CD14-positive monocyte (primary cell): ENCODE results near the gene GABRG3. TPM values are rescaled to one million over a fixed set of nuclear protein-coding genes. Genes with fewer than 3 reads are reported as not detected.
A peak's percentile ranks its signal among the peaks of the same experiment; 100 is the strongest.

Experiments used
- DNase-seq, 3 donors: peaks; one replicate each; pipeline ENCODE4 v3.0.0-alpha.2; 2011 to 2022
- H2AFZ ChIP-seq: 2 replicates; pipeline ENCODE4 v1.6.0; 2012; ENCODE audit warnings: mild to moderate bottlenecking, low read depth, low read length, inconsistent platforms; ENCODE audit not compliant: insufficient read depth, poor library complexity, severe bottlenecking
- H3K27ac ChIP-seq, 2 donors: 1 replicate in 1 of 2; 2 replicates in 1 of 2; pipeline ENCODE4 v1.5.1; 2012 to 2013; ENCODE audit warnings: low read length in 2 of 2, control low read depth in 1 of 2, inconsistent platforms in 1 of 2, low read depth in 1 of 2, mild to moderate bottlenecking in 1 of 2
- H3K27me3 ChIP-seq, 2 donors: one replicate each; pipeline versions ENCODE4 v1.6.0 to v1.6.1; 2011 to 2013; ENCODE audit warnings: low read length in 2 of 2; ENCODE audit not compliant: control insufficient read depth in 2 of 2, insufficient read depth in 2 of 2
- H3K36me3 ChIP-seq, 2 donors: replicated peaks in 1 of 2; 1 replicate in 1 of 2; 2 replicates in 1 of 2; pipeline versions ENCODE4 v1.5.1 to v1.6.1; 2012 to 2013; ENCODE audit warnings: low read length in 2 of 2, control low read depth in 1 of 2, inconsistent platforms in 1 of 2, mild to moderate bottlenecking in 1 of 2; ENCODE audit not compliant: insufficient read depth in 2 of 2, control insufficient read depth in 1 of 2
- H3K4me1 ChIP-seq, 2 donors: 1 replicate in 1 of 2; 2 replicates in 1 of 2; pipeline versions ENCODE4 v1.5.1 to v1.6.1; 2012 to 2013; ENCODE audit warnings: low read length in 2 of 2, control low read depth in 1 of 2, inconsistent platforms in 1 of 2, mild to moderate bottlenecking in 1 of 2, moderate library complexity in 1 of 2; ENCODE audit not compliant: insufficient read depth in 2 of 2, control insufficient read depth in 1 of 2
- H3K4me2 ChIP-seq: replicated peaks from 2 replicates; pipeline ENCODE3; 2012; ENCODE audit warnings: low read length, moderate library complexity, mild to moderate bottlenecking; ENCODE audit not compliant: poor library complexity, severe bottlenecking; ENCODE audit errors: extremely low read depth
- H3K4me3 ChIP-seq, 3 experiments: fragments of 200-600 bp in 1 of 3; sonication (generic) in 1 of 3; replicated peaks in 1 of 3; 1 replicate in 2 of 3; 2 replicates in 1 of 3; pipeline ENCODE4 v1.5.1; 2011 to 2013; ENCODE audit warnings: low read length in 3 of 3, mild to moderate bottlenecking in 3 of 3, control low read depth in 2 of 3, low read depth in 2 of 3, inconsistent platforms in 1 of 3, moderate library complexity in 1 of 3
- H3K79me2 ChIP-seq: 2 replicates; pipeline ENCODE4 v1.6.0; 2012; ENCODE audit warnings: mild to moderate bottlenecking, control low read depth, inconsistent platforms, low read length, moderate library complexity; ENCODE audit not compliant: insufficient read depth
- H3K9ac ChIP-seq: 2 replicates; pipeline ENCODE4 v1.6.0; 2017; ENCODE audit warnings: low read length, mild to moderate bottlenecking; ENCODE audit not compliant: insufficient read depth, poor library complexity, severe bottlenecking
- H3K9me3 ChIP-seq, 2 donors: replicated peaks in 1 of 2; 1 replicate in 1 of 2; 2 replicates in 1 of 2; pipeline versions ENCODE4 v1.5.1 to v1.6.1; 2012 to 2013; ENCODE audit warnings: low read length in 2 of 2, control low read depth in 1 of 2; ENCODE audit not compliant: control insufficient read depth in 1 of 2, insufficient read depth in 1 of 2
- H4K20me1 ChIP-seq: 2 replicates; pipeline ENCODE4 v1.6.0; 2012; ENCODE audit warnings: mild to moderate bottlenecking, low read length, control low read depth, moderate library complexity; ENCODE audit not compliant: insufficient read depth
- H3K27ac Mint-ChIP-seq, 7 donors: one replicate each; pipeline ENCODE4 v1.8.0; 2020; ENCODE audit warnings: mild to moderate bottlenecking in 7 of 7, mixed read lengths in 7 of 7, moderate library complexity in 6 of 7, inconsistent platforms in 2 of 7
- H3K27me3 Mint-ChIP-seq, 3 donors: one replicate each; pipeline ENCODE4 v1.8.0; 2021 to 2022; ENCODE audit warnings: low read depth in 3 of 3, mild to moderate bottlenecking in 3 of 3, mixed read lengths in 3 of 3, moderate library complexity in 3 of 3, inconsistent platforms in 1 of 3
- H3K36me3 Mint-ChIP-seq, 2 donors: one replicate each; pipeline ENCODE4 v1.8.0; 2020; ENCODE audit warnings: mixed read lengths in 2 of 2, inconsistent platforms in 1 of 2, mild to moderate bottlenecking in 1 of 2
- H3K4me1 Mint-ChIP-seq: one replicate; pipeline ENCODE4 v1.8.0; 2020; ENCODE audit warnings: mild to moderate bottlenecking, mixed read lengths
- H3K4me3 Mint-ChIP-seq, 2 donors: one replicate each; pipeline ENCODE4 v1.8.0; 2020; ENCODE audit warnings: mild to moderate bottlenecking in 2 of 2, mixed read lengths in 2 of 2, moderate library complexity in 1 of 2
- H3K9me3 Mint-ChIP-seq, 7 donors: one replicate each; pipeline ENCODE4 v1.8.0; 2020 to 2022; ENCODE audit warnings: mixed read lengths in 7 of 7, mild to moderate bottlenecking in 6 of 7, moderate library complexity in 6 of 7, inconsistent platforms in 2 of 7
- CTCF ChIP-seq: fragments of 200-600 bp; IDR thresholded peaks from one replicate; pipeline ENCODE4 v1.8.0; 2022; ENCODE audit warnings: antibody characterized with exemption, mild to moderate bottlenecking
- whole genome bisulfite sequencing: methylation state at CpG from one replicate; pipeline ENCODE4 v1.1.5; 2013; ENCODE audit warnings: missing lambda C conversion rate; ENCODE audit not compliant: insufficient coverage; 5-methylcytosine and 5-hydroxymethylcytosine counted together
- intact Hi-C, 2 donors: fragments of 100-400 bp; cut with micrococcal nuclease; formaldehyde crosslinking; loops; one replicate each; pipeline versions ENCODE4 v1.15.0 to v1.15.1; 2023
- polyA plus RNA-seq, 3 donors: library from polyadenylated mRNA; depleted of rRNA in 1 of 3; unstranded in 2 of 3; stranded (reverse) in 1 of 3; fragments of 300-500 nt in 2 of 3; fragments of >200 nt in 1 of 3; fragmentation: Illumina TruSeq in 2 of 3; gene quantifications; 1 replicate in 2 of 3; 2 replicates in 1 of 3; pipeline ENCODE4 v1.2.3, GENCODE V29; 2012 to 2021

Gene GABRG3
- polyA plus RNA-seq, 3 donors: not detected

GRCh38 chr15:27089233-27089586, 118.2 kb downstream of the GABRG3 start:
- H3K36me3 Mint-ChIP-seq: no peaks in the 10 kb centered on the region
- H3K27me3 ChIP-seq: no peaks in the 10 kb centered on the region
- no peak overlapping the region for H3K9ac ChIP-seq
- intact Hi-C loops: no loop called here
- H3K79me2 ChIP-seq: no peaks in the 10 kb centered on the region
- peak overlapping the region in 1 of 7 donors; percentile 5 for H3K27ac Mint-ChIP-seq
- H3K4me2 ChIP-seq: no peak overlapping the region
- H3K4me1 Mint-ChIP-seq: no peaks in the 10 kb centered on the region
- peaks cover 8 to 25% (median 18%) of the 10 kb centered on the region in 7 donors for H3K9me3 Mint-ChIP-seq
- no peak for DNase-seq
- no peaks in the 10 kb centered on the region for H3K36me3 ChIP-seq
- no peak overlapping the region for H3K4me3 ChIP-seq
- H3K27ac ChIP-seq: no peak overlapping the region
- 87% methylated on average over 8 of the region's 8 CpGs for WGBS
- no peaks in the 10 kb centered on the region for H3K4me1 ChIP-seq
- no peak for TF ChIP-seq CTCF
- H3K27me3 Mint-ChIP-seq: peaks cover 1 to 2% (median 1%) of the 10 kb centered on the region in 3 donors
- H2AFZ ChIP-seq: no peak overlapping the region
- H3K9me3 ChIP-seq: peaks cover 24 to 34% of the 10 kb centered on the region in 2 donors
- no peak overlapping the region for H3K4me3 Mint-ChIP-seq
- H4K20me1 ChIP-seq: no peaks in the 10 kb centered on the region

GRCh38 chr15:27089676-27090075, 118.7 kb downstream of the GABRG3 start:
- Mint-ChIP-seq H3K9me3 (peaks cover 8 to 25% (median 18%) of the 10 kb centered on the region in 7 donors), H3K27ac (no peak overlapping the region), H3K4me1 (no peaks in the 10 kb centered on the region), H3K4me3 (no peak overlapping the region), H3K27me3 (peaks cover 1 to 2% (median 1%) of the 10 kb centered on the region in 3 donors), H3K36me3 (no peaks in the 10 kb centered on the region)
- Histone ChIP-seq H3K9me3 (peaks cover 24 to 34% of the 10 kb centered on the region in 2 donors), H3K9ac (no peak overlapping the region), H3K27me3 (no peaks in the 10 kb centered on the region), H4K20me1 (no peaks in the 10 kb centered on the region), H3K36me3 (no peaks in the 10 kb centered on the region), H3K79me2 (no peaks in the 10 kb centered on the region), H3K4me3 (no peak overlapping the region), H3K4me1 (no peaks in the 10 kb centered on the region), H2AFZ (no peak overlapping the region), H3K27ac (no peak overlapping the region), H3K4me2 (no peak overlapping the region)
- DNase-seq: no peak
- no peak for TF ChIP-seq CTCF
- WGBS: 86% methylated on average over 2 of the region's 5 CpGs
- intact Hi-C loops: no loop called here
